GM23338 (cell line): ENCODE measurements around the gene MXRA8. TPM values are rescaled to one million over a fixed set of nuclear protein-coding genes. Genes with fewer than 3 reads are reported as not detected.
A peak's percentile ranks its signal among the peaks of the same experiment; 100 is the strongest.

Experiments used
- ATAC-seq: fragments of 200-7000 bp; cut with Tn5 transposase; 3 replicates; pipeline ENCODE4 v1.9.1; 2020
- DNase-seq: peaks from one replicate; pipeline ENCODE4 v3.0.0-alpha.2; 2015; ENCODE audit warnings: low spot score
- H2AFZ ChIP-seq: fragments of 200-600 bp; sonication (generic); 2 replicates; pipeline ENCODE4 v1.8.0; 2016; ENCODE audit warnings: antibody characterized with exemption, mild to moderate bottlenecking, moderate library complexity
- H3F3A ChIP-seq: fragments of 200-600 bp; sonication (generic); replicated peaks from 2 replicates; pipeline ENCODE4 v1.8.0; 2017; ENCODE audit warnings: antibody characterized with exemption, mixed run types, low read depth
- H3K27ac ChIP-seq: fragments of 200-600 bp; sonication (generic); 2 replicates; pipeline ENCODE4 v1.6.1; 2016; ENCODE audit warnings: low read depth
- H3K27me3 ChIP-seq: fragments of 200-600 bp; sonication (generic); 2 replicates; pipeline ENCODE4 v1.8.0; 2016; ENCODE audit warnings: mild to moderate bottlenecking, mixed run types, moderate library complexity; ENCODE audit not compliant: insufficient read depth
- H3K36me3 ChIP-seq: fragments of 200-600 bp; sonication (generic); 2 replicates; pipeline ENCODE4 v1.8.0; 2016; ENCODE audit warnings: mild to moderate bottlenecking; ENCODE audit not compliant: insufficient read depth
- H3K4me1 ChIP-seq: fragments of 200-600 bp; sonication (generic); 2 replicates; pipeline ENCODE4 v1.8.0; 2016; ENCODE audit warnings: mild to moderate bottlenecking, moderate library complexity; ENCODE audit not compliant: insufficient read depth
- H3K4me2 ChIP-seq: fragments of 200-600 bp; sonication (generic); 2 replicates; pipeline ENCODE4 v1.7.1; 2017; ENCODE audit warnings: mixed run types
- H3K4me3 ChIP-seq: fragments of 200-600 bp; sonication (generic); 2 replicates; pipeline ENCODE4 v1.6.1; 2016; ENCODE audit warnings: mixed run types
- H3K79me2 ChIP-seq: fragments of 200-600 bp; sonication (generic); replicated peaks from 2 replicates; pipeline ENCODE4 v1.8.0; 2017; ENCODE audit warnings: mild to moderate bottlenecking; ENCODE audit not compliant: insufficient read depth
- H3K9me2 ChIP-seq: fragments of 200-600 bp; sonication (generic); 2 replicates; pipeline ENCODE4 v1.8.0; 2017; ENCODE audit not compliant: insufficient read depth
- H4K20me1 ChIP-seq: fragments of 200-600 bp; sonication (generic); replicated peaks from 2 replicates; pipeline ENCODE4 v1.8.0; 2017; ENCODE audit warnings: mild to moderate bottlenecking; ENCODE audit not compliant: insufficient read depth
- H3K27ac Mint-ChIP-seq: 2 replicates; pipeline ENCODE4 v1.8.0; 2020; ENCODE audit warnings: inconsistent platforms, mild to moderate bottlenecking, moderate library complexity, mixed read lengths
- H3K27me3 Mint-ChIP-seq: 3 replicates; pipeline ENCODE4 v1.8.0; 2022; ENCODE audit warnings: low read depth, mild to moderate bottlenecking, moderate library complexity, mixed read lengths, inconsistent platforms; ENCODE audit not compliant: insufficient read depth, poor library complexity
- H3K36me3 Mint-ChIP-seq: 3 replicates; pipeline ENCODE4 v1.8.0; 2021; ENCODE audit warnings: low read depth, mild to moderate bottlenecking, inconsistent platforms, moderate library complexity, mixed read lengths
- H3K4me1 Mint-ChIP-seq: 3 replicates; pipeline ENCODE4 v1.8.0; 2020; ENCODE audit warnings: mild to moderate bottlenecking, inconsistent platforms, mixed read lengths
- H3K4me3 Mint-ChIP-seq: 3 replicates; pipeline ENCODE4 v1.8.0; 2021; ENCODE audit warnings: moderate library complexity, mild to moderate bottlenecking, inconsistent platforms, mixed read lengths
- H3K9me3 Mint-ChIP-seq: 3 replicates; pipeline ENCODE4 v1.8.0; 2020; ENCODE audit warnings: moderate library complexity, mild to moderate bottlenecking, inconsistent platforms, mixed read lengths
- ETS1 ChIP-seq: IDR thresholded peaks from 2 replicates; pipeline ENCODE4 v1.6.1; 2016; ENCODE audit warnings: antibody characterized with exemption
- EZH2phosphoT487 ChIP-seq: fragments of 200-600 bp; sonication (generic); IDR thresholded peaks from one replicate; pipeline ENCODE4 v1.8.1; 2018; ENCODE audit warnings: antibody characterized with exemption; ENCODE audit not compliant: unreplicated experiment
- NANOG ChIP-seq: IDR thresholded peaks from 2 replicates; pipeline ENCODE4 v1.6.1; 2016; ENCODE audit warnings: antibody characterized with exemption, borderline replicate concordance
- POLR2AphosphoS5 ChIP-seq: IDR thresholded peaks from 2 replicates; pipeline ENCODE4 v1.6.1; 2016; ENCODE audit warnings: antibody characterized with exemption, low read depth
- STAT1 ChIP-seq: IDR thresholded peaks from one replicate; pipeline ENCODE4 v1.6.1; 2016; ENCODE audit warnings: antibody characterized with exemption; ENCODE audit not compliant: unreplicated experiment
- ZNF114 ChIP-seq: fragments of 250-450 bp; sonication (Bioruptor Pico); IDR thresholded peaks from 2 replicates; pipeline ENCODE4 v1.5.0; 2020; ENCODE audit warnings: mild to moderate bottlenecking, moderate library complexity
- ZNF331 ChIP-seq: fragments of 250-450 bp; sonication (Bioruptor Pico); IDR thresholded peaks from 2 replicates; pipeline ENCODE4 v1.5.0; 2020; ENCODE audit warnings: low read depth, mild to moderate bottlenecking, moderate library complexity
- ZNF462 ChIP-seq: fragments of 250-450 bp; sonication (Bioruptor Pico); IDR thresholded peaks from 2 replicates; pipeline ENCODE4 v1.5.0; 2020; ENCODE audit warnings: mild to moderate bottlenecking, moderate library complexity
- polyA plus RNA-seq: library from polyadenylated mRNA; unstranded; fragments of >200 nt; fragmentation: Nextera tagmentation; extraction: Ambion mirVana; gene quantifications from 2 replicates; pipeline ENCODE4 v1.2.1, GENCODE V29; 2016
- total RNA-seq: library from RNA; depleted of rRNA; stranded (reverse); fragments of >200 nt; shearing (Covaris generic); gene quantifications from 2 replicates; pipeline ENCODE4 v1.2.3, GENCODE V29; 2014
- TF ChIP-seq, protein P1 (sequence below), 2 experiments: fragments of 200-600 bp in 1 of 2; sonication (generic) in 1 of 2; conservative IDR thresholded peaks; 2 replicates each; pipeline versions ENCODE4 v1.5.1 to v1.6.1; 2016 to 2017; ENCODE audit warnings: antibody characterized with exemption in 2 of 2, low read depth in 2 of 2, mild to moderate bottlenecking in 2 of 2, moderate library complexity in 1 of 2

Gene MXRA8
- total and polyA plus RNA-seq, 2 experiments from 2014 or later, result 9.1 to 17.2 TPM

- H3K4me2 ChIP-seq, result peak overlapping the region; percentile 38; the same call in 1 of the 2 replicates
- peak; percentile 63 for ATAC-seq
- H3K27ac ChIP-seq, result peak overlapping the region; percentile 83; the same call in 1 of the 2 replicates
- peaks cover 9% of the 10 kb centered on the region for H3K4me1 ChIP-seq
- Mint-ChIP-seq H3K27me3 (peaks cover 11% of the 10 kb centered on the region), H3K27ac (no peak overlapping the region), H3K4me3 (peak overlapping the region; percentile 52; the same call in 2 of the 3 replicates), H3K4me1 (peaks cover 7% of the 10 kb centered on the region), H3K36me3 (peaks cover 9% of the 10 kb centered on the region; the same call in 2 of the 3 replicates), H3K9me3 (no peaks in the 10 kb centered on the region; the same call in 1 of the 3 replicates)
- no peaks in the 10 kb centered on the region for H3K27me3 ChIP-seq
- peaks cover 12% of the 10 kb centered on the region for H4K20me1 ChIP-seq
- DNase-seq, result peak; percentile 86
- peaks cover 21% of the 10 kb centered on the region for H3K79me2 ChIP-seq
- peaks cover 22% of the 10 kb centered on the region for H3F3A ChIP-seq
- H3K9me2 ChIP-seq, result no peaks in the 10 kb centered on the region
- H3K36me3 ChIP-seq, result no peaks in the 10 kb centered on the region
- H3K4me3 ChIP-seq, result no peak overlapping the region
- TF ChIP-seq ETS1 (no peak), ZNF114 (CRISPR knock-in tag) (no peak), NANOG (no peak), STAT1 (no peak)
- TF ChIP-seq, protein P1, sequence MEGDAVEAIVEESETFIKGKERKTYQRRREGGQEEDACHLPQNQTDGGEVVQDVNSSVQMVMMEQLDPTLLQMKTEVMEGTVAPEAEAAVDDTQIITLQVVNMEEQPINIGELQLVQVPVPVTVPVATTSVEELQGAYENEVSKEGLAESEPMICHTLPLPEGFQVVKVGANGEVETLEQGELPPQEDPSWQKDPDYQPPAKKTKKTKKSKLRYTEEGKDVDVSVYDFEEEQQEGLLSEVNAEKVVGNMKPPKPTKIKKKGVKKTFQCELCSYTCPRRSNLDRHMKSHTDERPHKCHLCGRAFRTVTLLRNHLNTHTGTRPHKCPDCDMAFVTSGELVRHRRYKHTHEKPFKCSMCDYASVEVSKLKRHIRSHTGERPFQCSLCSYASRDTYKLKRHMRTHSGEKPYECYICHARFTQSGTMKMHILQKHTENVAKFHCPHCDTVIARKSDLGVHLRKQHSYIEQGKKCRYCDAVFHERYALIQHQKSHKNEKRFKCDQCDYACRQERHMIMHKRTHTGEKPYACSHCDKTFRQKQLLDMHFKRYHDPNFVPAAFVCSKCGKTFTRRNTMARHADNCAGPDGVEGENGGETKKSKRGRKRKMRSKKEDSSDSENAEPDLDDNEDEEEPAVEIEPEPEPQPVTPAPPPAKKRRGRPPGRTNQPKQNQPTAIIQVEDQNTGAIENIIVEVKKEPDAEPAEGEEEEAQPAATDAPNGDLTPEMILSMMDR (conservative IDR thresholded peaks at IDR 0.05; ENCODE audit: low read depth in 2 of 2), result peak; percentile 74 to 87
- H2AFZ ChIP-seq, result no peak overlapping the region
These were observed 13.7 kb upstream of the MXRA8 start for GRCh38 chr1:1371746-1372711.

DNA sequence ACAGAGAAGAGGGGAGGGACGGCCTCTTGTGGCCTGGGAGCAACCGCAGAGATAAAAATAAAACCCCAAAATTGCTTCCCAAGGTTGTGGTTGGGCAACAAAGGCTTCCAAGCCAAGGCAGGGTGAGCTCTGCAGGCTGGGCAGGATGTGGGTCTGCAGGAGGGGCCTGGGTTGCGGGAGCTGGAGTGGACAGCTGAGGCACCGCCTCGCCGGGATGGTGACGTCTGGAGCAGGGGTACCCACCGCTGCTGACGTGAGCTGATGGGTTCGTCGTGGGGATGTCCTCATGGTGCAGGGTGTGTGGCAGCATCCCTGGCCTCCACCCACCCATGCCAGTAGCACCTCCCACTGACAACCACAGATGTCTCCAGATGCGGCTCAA is 13.0 kb upstream of the MXRA8 start:
- Mint-ChIP-seq H3K4me3 (no peak overlapping the region), H3K27ac (no peak overlapping the region), H3K4me1 (peaks cover 4% of the 10 kb centered on the region), H3K9me3 (no peaks in the 10 kb centered on the region; the same call in 1 of the 3 replicates), H3K36me3 (peaks cover 9% of the 10 kb centered on the region; the same call in 2 of the 3 replicates), H3K27me3 (peaks cover 11% of the 10 kb centered on the region)
- Histone ChIP-seq H3K27me3 (no peaks in the 10 kb centered on the region), H4K20me1 (peaks cover 12% of the 10 kb centered on the region), H3K4me2 (no peak overlapping the region), H3K79me2 (peaks cover 21% of the 10 kb centered on the region), H3K4me3 (no peak overlapping the region), H3F3A (peaks cover 23% of the 10 kb centered on the region), H3K27ac (no peak overlapping the region), H3K36me3 (no peaks in the 10 kb centered on the region), H3K4me1 (peaks cover 6% of the 10 kb centered on the region; the same call in 1 of the 2 replicates), H2AFZ (no peak overlapping the region), H3K9me2 (no peaks in the 10 kb centered on the region)
- DNase-seq (no peak), ATAC-seq (no peak)
- TF ChIP-seq ZNF462 (CRISPR knock-in tag) (no peak), ZNF331 (CRISPR knock-in tag) (no peak), EZH2phosphoT487 (no peak), POLR2AphosphoS5 (no peak)
